GOT3 (cell line): ENCODE measurements around the gene GRB14.
"Not testable (repeated sequence)": the region's sequence is repeated elsewhere in the genome, so short reads cannot be mapped to it uniquely, and the experiment has no call there.

Source experiments
- DNase-seq: peaks from one replicate; lab custom pipeline; 2025; ENCODE audit warnings: mixed read lengths; lab: John Stamatoyannopoulos, UW

Gene GRB14

DNA sequence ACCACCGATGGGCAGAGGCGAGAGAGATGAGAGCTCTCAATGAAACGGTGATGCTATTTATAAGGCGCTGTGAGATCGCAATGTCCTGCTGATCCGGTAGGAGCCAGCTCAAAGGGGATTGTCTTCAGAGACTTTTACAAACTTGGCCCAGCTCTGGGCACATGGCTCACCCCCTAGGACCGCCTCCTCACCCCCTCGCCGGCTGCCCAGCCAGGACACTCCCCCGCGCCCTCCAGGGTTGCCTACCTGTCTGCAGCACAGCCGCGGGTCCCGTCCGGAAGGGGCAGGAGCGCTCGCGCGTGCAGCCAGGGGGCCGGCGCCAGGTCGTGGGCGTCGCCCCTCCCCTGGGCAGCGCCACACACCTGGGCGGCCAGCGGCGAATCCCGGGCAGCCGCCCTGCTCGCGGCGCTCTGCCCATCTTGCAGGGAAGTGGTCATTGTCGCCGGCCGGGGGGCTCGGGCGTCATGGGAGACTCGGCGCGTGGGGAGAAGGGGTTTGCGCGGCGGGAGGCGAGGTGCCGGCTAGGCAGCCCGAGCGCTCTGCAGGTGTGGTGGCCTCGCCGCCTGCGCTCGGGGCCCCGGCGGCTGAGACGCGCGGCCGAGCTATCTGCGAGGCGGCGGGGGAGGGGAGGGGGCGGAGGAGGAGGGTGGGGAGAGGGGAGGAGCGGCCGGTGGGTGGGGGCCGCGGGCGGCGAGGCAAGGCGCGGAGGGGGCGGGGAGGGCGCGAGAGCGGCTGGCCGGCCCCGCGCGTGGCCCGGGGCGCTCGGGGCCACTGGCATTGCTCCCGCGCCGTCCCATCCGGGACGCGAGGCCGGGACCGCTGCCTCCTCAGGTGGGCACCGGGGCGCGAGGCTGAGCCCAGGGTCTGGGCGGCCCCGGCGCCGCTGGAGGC, at the start of gene GRB14:
Gene GRB14, minus strand, starts transcription at position 610 of the 891 bp plus-strand sequence. Its CDS starts 173 bp downstream, at position 437.
- DNase-seq = no peak

DNA sequence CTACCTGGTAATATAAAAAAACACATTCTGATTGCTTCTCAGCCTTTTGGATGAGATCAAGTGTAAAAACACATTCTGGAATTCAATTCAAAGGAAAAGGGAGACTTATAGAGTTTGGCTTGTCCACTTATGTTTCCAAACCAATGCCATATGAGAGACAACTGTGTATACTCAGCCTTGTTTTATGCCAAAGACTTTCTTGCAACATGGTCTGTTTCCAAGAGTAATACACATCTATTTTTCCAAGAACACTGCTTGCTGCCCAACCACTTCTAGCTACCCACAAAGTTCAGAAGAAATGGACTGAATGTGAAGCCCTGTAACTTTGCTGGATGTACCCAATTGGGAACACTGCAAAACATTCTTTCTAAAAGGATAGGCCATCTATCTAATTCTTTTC, 48.0 kb upstream of the GRB14 start:
- no peak for DNase-seq

DNA sequence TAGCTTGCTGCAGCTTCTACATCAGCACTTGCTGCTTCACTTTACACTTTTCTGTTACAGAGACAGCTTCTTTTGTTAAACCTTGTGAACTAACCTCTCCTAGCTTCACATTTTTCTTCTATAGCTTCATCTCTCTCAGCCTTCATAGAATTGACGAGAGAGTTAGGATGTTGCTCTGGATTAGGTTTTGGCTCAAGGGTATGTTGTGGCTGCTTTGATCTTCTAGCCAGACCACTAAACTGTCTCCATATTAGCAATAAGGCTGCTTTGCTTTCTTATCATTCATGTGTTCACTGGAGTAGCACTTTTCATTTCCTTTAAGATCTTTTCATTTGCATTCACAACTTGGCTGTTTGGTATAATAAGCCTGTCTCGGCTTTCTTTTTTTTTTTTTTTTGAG, 46.3 kb upstream of the GRB14 start:
- no peak for DNase-seq

DNA sequence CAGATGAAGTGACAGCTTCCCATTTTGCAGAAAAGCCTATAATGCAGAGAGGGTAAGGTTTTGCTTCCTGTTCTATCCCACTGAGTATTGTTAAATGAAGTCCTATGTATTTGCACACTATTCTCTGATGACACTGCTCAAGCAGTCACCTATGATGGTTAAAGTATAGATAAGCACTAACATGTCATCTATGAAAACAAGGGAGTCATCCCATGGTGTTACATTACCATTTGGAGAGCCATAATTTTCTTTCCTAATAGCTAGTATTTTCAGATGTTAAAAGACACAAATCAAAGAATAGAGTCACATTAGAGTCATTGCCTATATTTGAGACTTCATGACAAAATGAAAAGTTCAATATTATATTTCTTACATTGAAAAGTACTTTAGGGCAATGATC, 42.8 kb upstream of the GRB14 start:
- DNase-seq = no peak

DNA sequence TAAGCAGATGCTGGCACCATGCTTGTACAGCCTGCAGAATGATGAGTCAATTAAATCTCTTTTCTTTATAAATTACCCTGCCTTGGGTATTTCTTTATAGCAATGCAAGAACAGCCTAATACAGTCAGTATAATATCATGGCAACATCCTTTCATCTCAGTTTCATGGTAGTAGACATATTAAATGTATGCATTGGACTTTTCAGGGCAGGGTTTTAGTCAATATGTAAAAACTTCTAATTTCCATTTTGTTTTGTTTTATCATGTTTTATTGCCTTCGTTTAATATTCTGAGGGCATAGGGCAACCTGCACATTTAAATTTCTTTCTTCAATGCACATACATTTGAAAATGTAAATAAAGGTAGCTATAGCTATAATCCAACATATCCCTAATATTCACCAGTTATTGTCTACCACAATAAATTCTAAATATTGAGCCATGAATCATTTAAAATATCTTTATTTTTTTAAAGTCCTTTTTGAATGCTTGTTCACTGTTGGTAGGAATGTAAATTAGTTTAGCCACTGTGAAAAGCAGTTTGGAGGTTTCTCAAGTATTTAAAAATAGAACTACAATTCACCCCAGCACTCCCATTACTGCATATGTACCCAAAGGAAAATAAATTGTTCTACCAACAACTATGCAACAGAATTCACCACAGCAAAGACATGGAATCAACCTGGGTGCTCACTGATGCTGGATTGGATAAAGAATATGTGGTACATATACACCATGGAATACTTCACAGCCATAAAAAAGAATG, 41.8 kb upstream of the GRB14 start:
- no peak for DNase-seq

DNA sequence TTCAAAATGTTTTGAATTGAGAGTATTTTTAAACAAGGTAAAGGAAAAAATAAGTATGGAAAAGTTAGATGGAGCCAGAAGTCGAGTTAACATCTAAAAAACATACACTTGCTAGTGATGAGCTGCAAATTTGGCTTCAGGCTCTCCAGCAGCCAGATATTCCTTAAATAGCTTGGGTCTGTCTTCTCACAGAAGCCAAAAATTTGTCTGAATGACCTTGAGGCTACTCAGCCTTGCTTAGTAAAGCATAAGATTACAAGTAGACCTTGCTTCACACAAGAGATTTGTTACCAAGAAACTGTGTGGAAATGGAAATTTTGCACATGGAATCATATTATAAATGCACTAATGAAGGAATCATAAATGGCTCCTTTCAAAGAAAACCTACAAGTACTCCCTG, 40.8 kb upstream of the GRB14 start:
- no peak for DNase-seq

DNA sequence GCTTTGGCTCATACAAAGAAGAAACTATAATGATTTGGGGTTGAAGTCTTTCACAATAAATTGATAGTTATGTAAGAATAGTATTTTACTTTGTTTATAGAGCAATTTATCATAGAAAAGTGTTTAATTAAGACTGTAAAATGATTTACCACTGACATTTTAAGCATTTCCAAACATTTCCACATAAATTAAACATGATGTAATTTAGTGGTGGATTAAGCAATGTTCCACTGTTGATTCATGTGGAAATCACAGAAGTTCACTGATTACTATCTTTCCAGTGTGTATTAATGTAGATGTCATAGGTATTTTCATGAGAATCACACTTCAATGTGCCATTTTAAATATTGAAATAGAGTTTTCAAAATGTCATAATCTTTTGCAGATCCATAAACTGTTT, 40.1 kb upstream of the GRB14 start:
- DNase-seq = no peak

DNA sequence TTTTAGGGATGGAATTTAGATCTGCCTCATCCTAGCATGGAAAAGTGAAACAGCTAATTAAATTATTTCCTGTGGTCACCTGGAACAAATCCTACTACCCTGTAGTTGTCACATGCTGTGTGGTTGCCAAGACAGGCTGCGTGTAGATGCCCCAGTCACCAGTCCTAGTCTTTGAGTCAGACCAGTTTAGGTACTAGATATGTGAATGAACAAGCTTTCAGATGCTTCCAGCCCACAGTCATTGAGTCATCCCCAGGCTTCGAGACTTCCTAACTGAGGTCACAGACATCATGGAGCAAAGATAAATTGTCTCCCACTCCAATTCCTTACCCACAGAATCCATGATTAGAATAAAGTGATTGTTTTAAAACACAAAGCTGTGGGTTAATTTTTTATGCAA, 35.8 kb upstream of the GRB14 start:
- no peak for DNase-seq

DNA sequence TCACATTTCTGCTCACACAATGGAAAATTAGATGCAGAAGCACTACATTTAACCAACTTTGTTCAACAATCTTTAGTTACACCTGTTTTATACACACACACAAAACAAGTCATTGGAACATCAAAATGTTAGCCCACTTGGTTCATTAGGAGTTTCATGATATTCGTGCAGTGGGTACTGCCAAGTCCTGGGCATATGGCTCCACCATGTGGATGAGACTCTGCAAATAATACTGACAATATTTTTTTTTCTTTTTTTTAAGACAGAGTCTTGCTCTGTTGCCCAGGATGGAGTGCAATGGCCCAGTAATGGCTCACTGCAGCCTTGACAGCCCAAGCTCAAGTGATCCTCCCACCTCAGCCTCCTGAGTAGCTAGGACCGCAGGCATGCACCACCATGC, 34.5 kb upstream of the GRB14 start:
- no peak for DNase-seq

DNA sequence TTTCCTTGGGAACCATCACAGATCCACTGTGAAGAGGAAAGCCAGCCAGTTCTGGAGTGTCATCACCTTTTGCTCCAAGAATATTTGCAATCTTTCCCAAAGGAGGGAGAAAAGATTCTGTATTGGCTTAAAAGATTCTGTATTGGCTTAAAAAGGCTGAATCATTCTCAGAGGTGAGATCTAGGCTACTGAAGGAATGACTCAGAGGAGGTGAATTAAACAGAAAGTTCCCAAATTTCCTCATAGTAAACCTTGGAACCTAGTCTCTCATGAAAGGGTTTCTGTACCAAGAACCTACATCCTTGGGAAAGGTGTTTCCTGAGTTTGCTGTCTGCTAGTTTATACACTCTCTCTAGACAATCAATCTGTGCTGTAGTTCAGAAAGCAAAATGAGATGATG, 34.1 kb upstream of the GRB14 start:
- DNase-seq = no peak

DNA sequence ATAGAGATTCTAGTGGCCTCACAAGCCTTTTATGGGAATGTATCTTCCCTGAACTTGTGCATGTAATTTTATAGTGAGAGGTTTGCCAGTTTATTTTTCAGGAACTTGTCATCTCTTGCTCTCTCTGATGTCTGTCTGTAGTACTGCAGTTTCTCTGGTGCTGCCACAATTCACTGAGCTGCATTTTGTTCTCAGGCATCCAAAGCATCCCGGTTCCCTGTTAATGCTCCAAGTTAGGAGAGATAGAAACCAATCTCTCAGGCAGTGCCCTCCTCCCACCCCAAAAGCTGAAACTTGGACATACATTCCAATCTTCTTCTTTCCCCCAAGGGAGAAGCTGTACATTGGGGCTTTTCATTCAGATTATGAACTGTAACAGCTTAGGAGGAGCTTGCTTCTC, 30.1 kb upstream of the GRB14 start:
- DNase-seq = no peak

DNA sequence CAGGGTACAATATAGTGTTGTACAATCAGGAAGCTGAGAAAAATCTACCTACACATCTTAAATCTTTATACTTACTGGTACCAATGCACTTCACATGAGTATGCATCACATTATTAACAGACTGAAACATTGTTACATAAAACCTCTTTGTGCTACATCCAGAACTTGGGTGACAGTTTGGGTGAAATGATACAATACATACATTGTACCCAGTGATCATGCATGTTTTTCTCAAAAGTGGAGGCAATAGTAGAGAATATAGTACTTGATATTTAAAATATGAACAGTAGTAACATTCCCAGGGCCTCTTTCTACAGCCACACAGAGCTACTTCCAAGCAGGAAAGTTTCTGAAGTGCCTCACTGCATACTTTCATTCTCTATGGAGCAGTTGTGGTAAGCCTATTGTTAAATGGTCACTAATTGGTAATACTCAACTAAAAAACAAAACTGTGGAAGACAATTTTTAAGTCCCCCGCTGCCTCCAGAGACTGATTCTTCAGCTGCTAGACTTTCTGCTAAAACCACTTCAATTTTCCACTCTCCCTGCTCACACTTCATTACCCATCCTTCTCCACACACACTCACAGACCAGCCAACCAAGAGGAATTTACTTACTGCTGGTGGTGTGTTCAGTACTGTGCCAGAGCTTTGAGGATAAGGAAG, 22.9 kb upstream of the GRB14 start:
- no peak for DNase-seq

DNA sequence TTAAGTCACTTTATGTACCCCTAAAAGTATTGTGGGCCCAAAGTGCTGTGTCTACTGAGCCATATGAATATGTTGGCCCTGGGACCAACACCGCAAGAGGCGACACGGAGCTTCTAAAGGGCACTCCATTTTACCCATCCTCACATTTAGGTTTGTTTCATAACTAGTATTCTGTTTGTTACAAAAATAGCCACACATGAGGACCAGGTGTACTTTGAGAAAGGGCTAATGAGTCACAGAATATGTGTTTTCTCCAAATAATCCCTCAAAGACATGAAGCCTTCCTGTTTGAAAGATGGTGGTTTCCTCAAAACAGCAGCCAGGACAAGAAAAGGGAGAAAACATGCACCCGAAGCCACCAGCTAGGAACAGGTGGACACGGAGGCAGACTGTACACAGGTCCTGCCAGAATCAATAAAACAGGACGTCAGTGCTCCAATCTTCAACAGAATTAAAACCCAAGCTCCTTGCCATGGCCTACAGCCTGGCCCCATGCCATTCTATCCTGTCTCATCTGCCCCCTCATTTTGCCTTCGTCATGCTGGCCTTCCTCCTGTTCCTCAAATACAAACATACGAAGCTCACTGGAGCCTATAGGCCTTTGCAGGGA, 21.8 kb upstream of the GRB14 start:
- no peak for DNase-seq

DNA sequence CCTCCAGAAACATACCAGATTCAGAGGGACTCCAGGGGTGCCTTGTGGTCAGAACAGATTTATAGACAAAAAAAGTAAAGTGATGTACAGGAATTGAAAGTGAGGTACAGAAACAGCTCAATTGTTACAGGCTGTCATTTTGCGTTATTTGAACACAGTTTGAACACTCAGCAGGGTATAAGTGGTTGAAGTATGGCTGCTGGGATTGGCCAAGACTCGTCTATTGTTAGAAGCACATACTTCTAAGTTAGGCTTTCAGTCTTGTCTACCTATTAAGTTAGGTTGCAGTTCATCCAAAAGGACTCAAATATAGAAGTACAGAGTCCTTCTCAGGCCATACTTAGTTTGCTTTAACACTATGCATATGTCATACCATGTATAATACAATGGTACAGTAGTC, 21.0 kb upstream of the GRB14 start:
- no peak for DNase-seq

DNA sequence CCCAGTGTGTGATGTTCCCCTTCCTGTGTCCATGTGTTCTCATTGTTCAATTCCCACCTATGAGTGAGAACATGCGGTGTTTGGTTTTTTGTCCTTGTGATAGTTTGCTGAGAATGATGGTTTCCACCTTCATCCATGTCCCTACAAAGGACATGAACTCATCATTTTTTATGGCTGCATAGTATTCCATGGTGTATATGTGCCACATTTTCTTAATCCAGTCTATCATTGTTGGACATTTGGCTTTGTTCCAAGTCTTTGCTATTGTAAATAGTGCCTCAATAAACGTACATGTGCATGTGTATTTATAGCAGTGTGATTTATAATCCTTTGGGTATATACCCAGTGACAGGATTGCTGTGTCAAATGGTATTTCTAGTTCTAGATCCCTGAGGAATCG, 7.0 kb upstream of the GRB14 start:
- not testable (repeated sequence) for DNase-seq

DNA sequence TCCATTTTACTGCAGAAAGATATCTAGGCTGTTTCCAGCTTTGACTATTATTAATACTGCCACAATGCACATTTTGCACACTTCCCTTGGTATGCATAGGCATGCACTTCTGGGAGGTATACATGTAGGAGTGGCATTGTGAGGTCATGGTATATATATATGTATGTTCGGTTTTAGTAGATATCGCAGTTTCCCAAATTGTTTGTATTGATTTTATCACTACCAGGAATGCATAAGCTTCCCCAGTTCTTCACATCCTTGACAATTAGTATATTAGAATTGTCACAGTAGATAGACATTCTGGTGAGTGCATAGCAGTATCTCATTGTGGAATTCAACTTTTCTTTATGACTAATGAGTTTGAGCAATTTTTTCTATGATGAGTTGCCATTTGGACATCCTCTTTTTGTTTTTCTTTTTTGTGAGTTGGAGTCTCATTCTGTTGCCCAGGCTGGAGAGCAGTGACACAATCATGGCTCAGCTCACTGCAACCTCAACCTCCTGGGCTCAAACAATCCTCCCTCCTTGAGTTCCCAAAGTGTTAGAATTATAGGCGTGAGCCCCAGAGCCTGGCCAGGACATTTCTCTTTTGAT, 4.2 kb upstream of the GRB14 start:
- DNase-seq = no peak

DNA sequence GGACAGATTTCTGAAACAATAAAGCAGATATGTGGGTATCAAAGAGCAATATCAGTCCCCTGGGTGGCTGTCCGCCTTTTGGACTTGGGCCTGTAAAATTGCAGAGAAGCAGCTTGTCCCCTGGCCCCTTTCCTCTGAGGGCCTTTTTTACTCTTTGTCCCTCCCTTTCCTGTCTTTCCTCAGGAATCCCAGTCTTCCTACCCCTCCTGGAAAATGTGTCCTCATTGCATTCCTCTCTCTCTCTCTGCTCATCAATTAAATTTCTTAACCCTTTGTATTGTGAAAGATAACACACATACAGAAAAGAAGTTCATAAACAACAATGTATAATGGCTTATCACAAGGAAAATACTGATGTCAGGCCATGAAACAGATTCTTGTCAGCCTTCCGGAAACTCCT, 3.0 kb upstream of the GRB14 start:
- DNase-seq = no peak

DNA sequence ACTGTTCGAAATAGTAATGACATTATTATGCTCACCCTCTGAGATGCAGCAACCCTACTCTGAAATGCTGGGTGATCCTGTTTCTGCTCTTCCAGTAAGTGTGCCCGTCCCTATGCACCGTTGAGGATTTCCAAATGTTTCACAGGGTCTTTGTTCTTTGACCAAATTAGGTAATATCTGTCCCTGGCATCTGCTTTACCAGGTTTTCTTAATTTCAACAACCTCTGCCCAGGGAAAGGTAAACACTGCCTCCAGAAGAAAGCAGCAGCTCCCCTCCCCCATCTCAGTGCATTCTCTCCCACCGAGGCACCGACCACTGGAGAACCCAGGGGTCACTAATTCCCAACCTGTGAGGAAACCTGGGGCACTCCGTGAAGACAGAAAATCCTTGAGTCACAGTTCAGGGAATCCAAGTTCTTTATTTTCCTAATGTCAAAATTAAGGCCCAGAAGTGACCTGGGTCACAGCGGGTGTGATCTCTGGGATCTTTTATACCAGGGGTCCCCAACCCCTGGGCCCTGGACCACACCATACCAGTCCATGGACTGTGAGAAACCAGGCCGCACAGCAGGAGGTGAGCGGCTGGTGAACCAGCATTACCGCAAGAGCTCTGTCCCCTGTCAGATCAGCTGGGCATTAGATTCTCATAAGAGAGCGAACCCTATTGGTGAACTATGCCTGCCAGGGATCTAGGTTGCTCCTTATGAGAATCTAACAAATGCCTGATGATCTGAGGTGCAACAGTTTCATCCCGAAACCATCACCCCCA, 1.2 kb upstream of the GRB14 start:
- no peak for DNase-seq

DNA sequence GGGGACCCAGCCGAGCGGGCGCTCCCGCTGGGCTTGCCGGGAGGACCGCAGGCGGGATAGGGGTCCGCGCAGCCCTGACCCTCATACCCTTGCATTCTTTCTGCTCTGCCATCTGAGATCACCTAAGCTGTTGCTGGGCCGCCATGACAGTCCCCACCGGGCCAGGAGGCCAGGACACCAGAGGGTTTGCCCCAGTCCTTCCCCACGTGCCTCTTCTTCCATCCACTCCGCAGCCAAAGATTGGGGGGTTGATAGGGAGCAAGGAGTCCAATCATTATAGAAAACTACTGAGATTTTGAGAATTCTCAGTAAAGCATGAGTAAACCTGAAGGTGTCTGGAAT, 453 bp upstream of the GRB14 start:
- DNase-seq = no peak

DNA sequence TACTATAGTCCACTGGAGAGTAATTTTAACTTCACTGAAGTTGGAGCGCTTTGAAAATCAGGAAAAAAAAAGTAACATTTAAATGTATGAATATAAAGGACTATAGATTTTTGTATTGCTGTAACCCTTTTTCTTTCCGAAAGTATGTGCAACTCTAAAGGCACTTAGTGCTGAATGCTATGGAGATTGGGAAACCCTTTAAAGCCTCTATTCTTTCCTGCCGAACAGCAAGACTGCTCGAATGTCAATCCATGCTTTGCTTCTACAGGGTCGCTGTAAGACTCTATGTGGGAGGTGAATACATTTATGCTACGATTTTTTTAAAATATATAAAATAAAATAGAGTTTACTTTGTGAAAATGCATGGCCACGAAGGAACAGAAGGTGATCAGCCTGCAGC, 825 bp downstream of the GRB14 start:
- DNase-seq = no peak

DNA sequence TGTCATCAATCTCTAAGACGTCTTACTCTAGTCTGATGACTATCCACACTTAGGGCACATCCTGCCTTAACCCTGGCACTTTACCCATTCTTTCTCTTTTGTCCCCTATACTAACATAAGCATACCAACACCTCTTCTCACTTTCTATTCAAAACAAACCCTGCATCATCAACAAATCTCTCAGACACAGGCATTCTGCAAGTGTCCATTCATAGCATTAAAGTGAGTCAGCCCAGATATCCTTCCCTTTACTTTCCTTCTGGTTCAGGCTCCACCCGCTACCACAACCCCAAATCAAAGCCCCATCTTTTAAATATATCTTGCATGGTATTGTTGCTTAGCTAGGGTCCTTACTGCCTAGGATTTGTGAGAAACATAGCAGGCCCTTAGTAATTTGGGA, 3.8 kb downstream of the GRB14 start:
- no peak for DNase-seq
